HG03135 (cell line): ENCODE results near the gene POU2AF3.

Experiments used
- ATAC-seq: cut with Tn5 transposase; IDR thresholded peaks from one replicate; pipeline ENCODE4 v1.9.1; 2021; ENCODE audit warnings: mild to moderate bottlenecking, moderate library complexity; ENCODE audit not compliant: unreplicated experiment

The POU2AF3 gene

DNA sequence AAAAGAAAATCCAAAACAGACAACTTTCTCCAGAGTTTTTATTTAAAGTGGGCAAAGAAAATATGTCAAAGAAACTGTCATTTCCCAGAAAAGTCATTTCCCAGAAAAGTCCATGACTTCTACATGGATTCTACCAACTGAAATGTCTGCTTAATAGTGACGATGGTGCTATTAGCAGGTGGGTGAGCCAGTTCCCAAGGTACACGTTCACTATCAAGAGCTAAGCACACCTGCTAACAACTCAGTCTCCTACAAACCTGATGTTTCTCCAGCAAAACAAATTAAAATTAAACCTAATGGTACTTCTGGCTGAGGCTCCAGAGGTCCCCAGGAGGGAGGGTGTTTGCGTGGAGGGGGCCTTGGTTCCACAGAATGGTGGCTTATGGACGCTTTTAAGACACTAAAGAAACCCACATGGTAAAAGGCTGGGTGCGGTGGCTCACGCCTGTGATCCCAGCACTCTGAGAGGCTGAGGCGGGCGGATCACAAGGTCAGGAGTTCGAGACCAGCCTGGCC, 53.9 kb downstream of the POU2AF3 start:
- ATAC-seq, result no peak

DNA sequence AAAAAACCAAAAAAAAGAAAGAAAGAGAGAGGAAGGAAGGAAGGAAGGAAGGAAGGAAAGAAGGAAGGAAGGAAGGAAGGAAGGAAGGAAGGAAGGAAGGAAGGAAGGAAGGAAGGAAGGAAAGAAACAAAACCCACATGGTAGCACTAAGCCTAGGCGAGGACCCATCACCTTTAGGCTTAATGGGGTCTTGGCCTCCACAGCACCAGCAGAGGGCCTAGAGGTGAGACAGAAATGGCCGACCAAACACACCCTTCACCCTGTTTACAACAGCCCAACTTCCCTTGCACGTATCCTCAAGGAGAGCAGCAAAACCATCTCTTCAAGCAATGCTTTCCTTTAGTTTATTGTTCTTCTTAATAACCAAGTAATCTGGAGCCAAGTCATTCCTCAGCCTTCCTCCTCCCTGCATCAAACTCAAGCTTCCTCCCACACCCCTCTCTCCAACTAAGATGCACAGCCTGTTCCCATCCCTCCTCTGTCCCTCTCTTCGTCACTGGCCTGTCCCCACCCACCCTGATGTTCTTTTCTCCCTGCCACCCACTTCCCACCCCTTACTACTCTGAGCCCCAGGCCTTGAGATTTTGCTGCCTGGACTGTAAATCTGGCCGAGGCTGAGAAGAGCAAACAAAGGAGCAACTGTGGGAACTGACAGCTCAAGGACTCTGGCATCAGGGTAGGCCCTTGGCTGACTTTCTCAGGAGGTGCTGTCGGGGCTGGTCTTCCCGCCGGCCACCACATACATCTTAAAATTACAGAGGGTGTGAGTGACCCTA, 54.8 kb downstream of the POU2AF3 start:
- ATAC-seq, result no peak

DNA sequence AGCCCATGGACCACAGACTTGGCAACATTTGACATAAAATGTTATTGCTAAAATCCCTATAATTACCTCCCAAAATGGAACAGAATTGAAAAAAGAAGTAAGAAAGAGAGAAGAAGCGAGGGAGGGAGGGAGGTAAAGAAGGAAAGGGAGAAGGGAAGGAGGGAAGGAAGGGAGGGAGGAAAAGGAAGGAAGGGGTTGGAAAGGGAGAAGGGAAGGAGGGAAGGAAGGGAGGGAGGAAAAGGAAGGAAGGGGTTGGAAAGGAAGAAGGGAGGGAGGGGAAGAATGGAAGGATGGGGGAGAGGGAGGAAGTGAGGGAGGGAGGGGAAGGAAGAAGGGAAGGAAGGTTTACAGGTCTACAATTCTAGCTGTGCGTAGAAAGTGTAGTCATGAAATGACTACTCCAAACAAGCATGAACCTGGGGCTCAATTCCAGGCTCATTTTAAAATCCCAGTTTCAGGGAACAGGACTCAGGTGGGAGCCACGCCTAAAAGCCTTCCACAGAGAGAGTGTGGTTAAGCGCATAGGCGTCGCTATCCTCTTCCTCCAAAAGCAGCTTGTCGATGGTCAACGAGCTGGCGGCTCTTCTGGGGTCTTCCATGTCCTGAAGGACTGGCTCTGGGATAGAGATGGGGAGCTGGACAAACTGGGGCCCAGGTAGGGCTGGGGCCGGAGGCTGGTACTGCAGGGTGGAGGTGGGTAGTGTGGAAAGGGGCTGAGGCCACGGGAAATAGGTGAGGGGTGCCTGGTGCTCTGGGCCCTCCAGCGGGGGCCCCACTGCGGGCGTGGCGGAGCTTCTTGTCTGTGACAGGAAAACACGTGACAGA, 55.6 kb downstream of the POU2AF3 start:
- no peak for ATAC-seq

DNA sequence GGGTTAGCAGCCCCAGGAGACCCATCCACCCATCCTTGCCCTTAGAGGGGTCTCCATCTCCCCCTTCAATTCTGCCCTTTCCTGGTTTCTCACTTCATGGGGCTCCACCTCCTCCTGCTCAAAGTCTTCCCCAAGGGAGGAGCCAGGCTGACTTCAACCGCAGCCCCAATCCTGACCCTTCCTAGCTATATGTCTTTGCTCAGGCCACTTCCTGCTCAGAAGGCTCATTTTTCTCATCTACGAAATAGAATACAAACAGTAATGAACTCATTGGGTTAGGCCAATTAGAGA, 56.2 kb downstream of the POU2AF3 start:
- ATAC-seq, result no peak

DNA sequence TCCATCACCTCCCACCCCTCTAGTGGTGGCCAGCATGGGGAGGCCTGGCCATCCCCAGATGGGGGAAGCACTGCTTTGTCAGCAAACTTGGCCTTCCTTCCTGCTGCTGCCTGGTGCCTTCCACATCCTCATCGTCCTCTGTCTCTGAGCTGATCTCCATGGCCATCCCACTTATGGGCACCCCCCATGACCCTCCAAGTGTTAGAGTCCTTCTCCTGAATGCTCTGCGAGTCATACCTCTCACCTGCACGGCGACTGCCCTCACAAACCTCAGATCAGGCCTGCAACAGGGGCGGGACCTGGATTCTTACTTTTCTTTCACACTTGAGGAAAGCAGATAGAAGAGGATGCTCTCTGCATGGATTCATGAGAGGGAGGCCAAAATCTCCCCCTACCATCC, 56.8 kb downstream of the POU2AF3 start:
- no peak for ATAC-seq

DNA sequence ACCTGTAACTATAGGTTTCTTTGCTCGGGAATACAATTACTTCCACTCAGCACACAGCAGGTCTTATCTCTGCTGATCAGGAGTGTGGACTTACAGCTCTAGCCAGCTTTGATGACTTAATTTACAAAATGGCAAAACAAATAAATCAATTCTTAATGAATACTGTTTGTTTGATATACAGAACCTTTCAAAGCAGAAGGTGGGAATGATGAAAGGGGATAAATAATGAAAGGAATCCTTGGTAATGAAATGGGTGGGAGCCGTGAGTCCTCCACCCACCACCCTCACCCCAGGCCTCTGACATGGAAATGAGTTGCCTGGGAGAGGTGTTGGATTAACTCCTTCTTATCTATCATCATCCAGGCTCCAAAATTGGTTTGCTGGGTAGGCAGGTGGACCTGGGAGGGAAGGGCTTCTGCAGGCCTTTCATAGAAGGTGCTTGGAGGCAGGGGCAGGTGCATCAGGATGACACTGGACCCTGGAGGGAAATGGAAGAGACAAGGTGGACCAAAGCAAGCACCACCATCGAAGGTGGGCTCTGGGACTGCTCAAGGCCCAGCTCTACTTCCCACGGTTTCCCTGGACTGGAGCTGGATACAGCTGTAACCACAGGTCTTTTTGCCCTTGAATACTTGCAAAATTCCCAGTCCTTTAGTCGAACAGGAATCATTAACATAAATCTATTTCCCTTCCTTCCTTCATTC, 57.8 kb downstream of the POU2AF3 start:
- ATAC-seq, result no peak

DNA sequence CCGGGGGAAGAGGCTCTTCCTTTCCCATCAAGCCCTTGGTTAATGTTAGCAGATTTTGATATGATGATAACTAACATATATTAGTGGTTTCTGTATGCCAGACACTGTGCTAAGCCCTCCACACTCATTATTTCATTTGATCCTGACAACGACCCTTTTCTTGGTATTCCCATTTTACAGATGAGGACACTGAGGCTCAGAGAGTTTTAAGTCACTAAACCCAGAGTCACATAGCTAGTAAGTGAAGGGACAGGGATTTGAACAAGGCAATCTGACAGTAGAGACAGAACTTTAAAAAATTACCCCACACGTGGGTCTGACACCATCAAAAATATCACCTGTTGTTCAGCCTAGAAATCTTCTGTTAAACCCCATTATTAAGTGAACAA, 58.3 kb downstream of the POU2AF3 start:
- no peak for ATAC-seq

DNA sequence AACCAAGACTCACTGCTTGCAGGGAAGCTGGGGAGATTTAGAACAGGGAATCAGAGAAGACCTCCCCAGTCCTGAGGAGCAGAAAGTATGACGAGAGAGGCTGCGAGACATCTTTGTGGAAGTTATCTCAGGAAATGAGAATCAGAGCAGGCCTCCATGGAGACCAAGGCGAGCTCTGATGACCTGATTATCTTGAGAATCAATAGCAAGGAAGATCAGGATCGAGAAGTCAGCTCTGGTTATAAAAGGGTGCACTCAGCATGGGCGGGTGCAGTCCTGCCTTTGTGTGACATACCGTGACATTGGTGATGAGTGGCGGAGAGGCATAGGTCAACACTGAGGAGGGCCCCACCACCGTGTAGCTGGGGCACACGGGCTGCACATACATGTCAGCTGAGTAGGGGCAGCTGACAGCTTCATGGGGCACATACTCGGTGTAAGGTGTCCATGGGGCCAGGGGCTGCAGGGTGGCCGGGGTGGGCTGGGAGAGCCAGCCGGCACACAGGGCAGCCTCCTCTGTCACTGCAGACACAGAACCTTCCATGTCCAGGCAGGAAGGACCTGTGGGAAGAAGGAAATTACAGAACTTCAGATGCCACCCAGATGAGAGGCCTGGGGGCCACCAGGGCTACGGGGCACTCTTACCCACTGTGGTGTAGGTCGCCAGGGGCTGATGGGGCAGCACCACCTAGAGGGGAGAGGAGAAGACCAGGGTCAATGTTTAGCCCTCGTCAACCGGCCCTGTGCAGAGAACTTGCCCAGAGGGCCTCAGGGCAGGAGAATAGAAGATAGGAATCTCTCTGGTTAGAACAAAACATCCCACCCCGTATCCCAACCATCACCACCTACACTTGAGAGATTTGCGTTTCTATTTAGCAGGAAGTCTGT, 59.0 kb downstream of the POU2AF3 start:
- no peak for ATAC-seq
